H1 (cell line): Measurements from ENCODE around the gene ARID2. TPM values are rescaled to one million over a fixed set of nuclear protein-coding genes. Genes with fewer than 3 reads are reported as not detected.

Experiments
- CTCF ChIA-PET: fragments of 300-600 bp; sonication (Branson Sonifier 250); formaldehyde crosslinking; loops from one replicate; lab custom pipeline; 2021; ENCODE audit not compliant: partially characterized antibody; lab: Charles Lee
- POLR2A ChIA-PET: fragments of 300-600 bp; sonication (Branson Sonifier 250); formaldehyde crosslinking; loops from one replicate; lab custom pipeline; 2021; ENCODE audit warnings: inconsistent platforms; ENCODE audit not compliant: partially characterized antibody; lab: Charles Lee
- DNase-seq, 2 experiments: peaks; one replicate each; pipeline versions ENCODE4 v3.0.0 to v3.0.0-alpha.2; 2010 to 2022; ENCODE audit warnings: low spot score in 2 of 2, low read depth in 1 of 2, mixed read lengths in 1 of 2
- FAIRE-seq: peaks from 2 replicates; lab custom pipeline; 2011; peaks lifted over from hg19 to GRCh38; lab: Jason Lieb, UNC
- H2AFZ ChIP-seq: 2 replicates; pipeline ENCODE4 v1.8.1; 2012; ENCODE audit warnings: low read length, inconsistent platforms
- H2AK5ac ChIP-seq: 2 replicates; pipeline ENCODE4 v1.6.1; 2013; ENCODE audit warnings: low read depth, low read length
- H2BK120ac ChIP-seq: replicated peaks from 2 replicates; pipeline ENCODE3; 2013; ENCODE audit warnings: low read depth, low read length, inconsistent platforms
- H2BK12ac ChIP-seq: 2 replicates; pipeline ENCODE4 v1.6.1; 2013; ENCODE audit warnings: low read depth, low read length
- H2BK15ac ChIP-seq: 2 replicates; pipeline ENCODE4 v1.6.1; 2013; ENCODE audit warnings: low read length
- H2BK20ac ChIP-seq: 2 replicates; pipeline ENCODE4 v1.6.1; 2013; ENCODE audit warnings: low read length
- H2BK5ac ChIP-seq: 2 replicates; pipeline ENCODE4 v1.6.1; 2013; ENCODE audit warnings: low read depth, low read length
- H3K14ac ChIP-seq: 2 replicates; pipeline ENCODE4 v1.6.1; 2013; ENCODE audit warnings: inconsistent platforms; ENCODE audit not compliant: insufficient read length
- H3K18ac ChIP-seq: 2 replicates; pipeline ENCODE4 v1.6.1; 2013; ENCODE audit warnings: low read length; ENCODE audit errors: extremely low read depth
- H3K23ac ChIP-seq: 2 replicates; pipeline ENCODE4 v1.6.1; 2013; ENCODE audit warnings: inconsistent platforms; ENCODE audit not compliant: insufficient read length
- H3K23me2 ChIP-seq: 2 replicates; pipeline ENCODE4 v1.6.1; 2013; ENCODE audit warnings: low read depth, low read length
- H3K27ac ChIP-seq: 2 replicates; pipeline ENCODE4 v1.6.1; 2011; ENCODE audit warnings: low read depth, low read length, inconsistent platforms
- H3K27me3 ChIP-seq, 4 experiments: replicated peaks in 1 of 4; 1 replicate in 1 of 4; 2 replicates in 3 of 4; pipeline versions ENCODE4 v1.6.1 to v1.8.1; 2011 to 2013; ENCODE audit warnings: low read length in 3 of 4, mild to moderate bottlenecking in 3 of 4, inconsistent platforms in 2 of 4, mixed read lengths in 2 of 4, moderate library complexity in 1 of 4; ENCODE audit not compliant: control insufficient read depth in 3 of 4, insufficient read depth in 3 of 4; ENCODE audit errors: extremely low read depth in 1 of 4
- H3K36me3 ChIP-seq, 4 experiments: 2 replicates each; pipeline versions ENCODE4 v1.6.1 to v1.8.1; 2011 to 2013; ENCODE audit warnings: mild to moderate bottlenecking in 4 of 4, low read length in 3 of 4, moderate library complexity in 2 of 4, control low read depth in 1 of 4, inconsistent platforms in 1 of 4; ENCODE audit not compliant: insufficient read depth in 4 of 4, control insufficient read depth in 2 of 4
- H3K4ac ChIP-seq: replicated peaks from 2 replicates; pipeline ENCODE3; 2013; ENCODE audit warnings: low read length, low read depth, mixed read lengths, inconsistent platforms; ENCODE audit not compliant: insufficient read length
- H3K4me1 ChIP-seq, 4 experiments: replicated peaks in 1 of 4; 1 replicate in 1 of 4; 2 replicates in 3 of 4; pipeline versions ENCODE4 v1.6.1 to v1.8.1; 2011 to 2013; ENCODE audit warnings: low read length in 3 of 4, inconsistent platforms in 2 of 4, mixed read lengths in 1 of 4; ENCODE audit not compliant: insufficient read depth in 4 of 4, control insufficient read depth in 3 of 4
- H3K4me2 ChIP-seq, 2 experiments: 2 replicates each; pipeline versions ENCODE4 v1.6.1 to v1.8.1; 2011 to 2013; ENCODE audit warnings: low read depth in 2 of 2, low read length in 2 of 2, control low read depth in 1 of 2, inconsistent platforms in 1 of 2, mild to moderate bottlenecking in 1 of 2; ENCODE audit not compliant: insufficient read depth in 1 of 2
- H3K4me3 ChIP-seq, 4 experiments: fragments of 200-600, 300-600 bp in 1 of 4; sonication (generic), shearing (Covaris generic), sonication (Bioruptor Twin) in 1 of 4; 2 replicates each; pipeline versions ENCODE4 v1.5.1 to v1.8.1; 2011 to 2016; ENCODE audit warnings: low read length in 4 of 4, low read depth in 3 of 4, control low read depth in 2 of 4, inconsistent platforms in 2 of 4, mild to moderate bottlenecking in 2 of 4, mixed read lengths in 1 of 4, moderate library complexity in 1 of 4; ENCODE audit not compliant: insufficient read depth in 2 of 4; ENCODE audit errors: extremely low read depth in 1 of 4
- H3K56ac ChIP-seq: replicated peaks from 2 replicates; pipeline ENCODE3; 2013; ENCODE audit warnings: low read depth, mild to moderate bottlenecking, mixed read lengths, low read length, inconsistent platforms; ENCODE audit not compliant: insufficient read length
- H3K79me1 ChIP-seq: 2 replicates; pipeline ENCODE4 v1.6.1; 2013; ENCODE audit warnings: low read depth, low read length, control low read depth
- H3K79me2 ChIP-seq, 2 experiments: 2 replicates each; pipeline versions ENCODE4 v1.6.1 to v1.8.1; 2012 to 2013; ENCODE audit warnings: low read length in 2 of 2, mild to moderate bottlenecking in 2 of 2, inconsistent platforms in 1 of 2; ENCODE audit not compliant: insufficient read depth in 2 of 2, control insufficient read depth in 1 of 2
- H3K9ac ChIP-seq, 4 experiments: replicated peaks in 1 of 4; 1 replicate in 1 of 4; 2 replicates in 3 of 4; pipeline versions ENCODE4 v1.6.1 to v1.8.1; 2011 to 2013; ENCODE audit warnings: low read depth in 3 of 4, low read length in 3 of 4, control low read depth in 2 of 4, mild to moderate bottlenecking in 2 of 4, moderate library complexity in 2 of 4, inconsistent platforms in 1 of 4; ENCODE audit errors: extremely low read depth in 1 of 4
- H3K9me3 ChIP-seq, 2 experiments: 2 replicates each; pipeline versions ENCODE4 v1.6.1 to v1.8.1; 2012 to 2013; ENCODE audit warnings: mild to moderate bottlenecking in 2 of 2, moderate library complexity in 2 of 2, control low read depth in 1 of 2, inconsistent platforms in 1 of 2, low read depth in 1 of 2, low read length in 1 of 2, mixed read lengths in 1 of 2; ENCODE audit not compliant: insufficient read depth in 2 of 2
- H4K20me1 ChIP-seq, 2 experiments: replicated peaks in 1 of 2; 2 replicates each; pipeline versions ENCODE3 to v1.8.1; 2011 to 2013; ENCODE audit warnings: inconsistent platforms in 2 of 2, low read length in 2 of 2, mild to moderate bottlenecking in 1 of 2; ENCODE audit not compliant: insufficient read depth in 2 of 2, control insufficient read depth in 1 of 2
- H4K5ac ChIP-seq: 2 replicates; pipeline ENCODE4 v1.6.1; 2013; ENCODE audit warnings: low read length, low read depth, mixed read lengths, inconsistent platforms; ENCODE audit not compliant: insufficient read length
- H4K8ac ChIP-seq: 2 replicates; pipeline ENCODE4 v1.8.0; 2013; ENCODE audit warnings: mild to moderate bottlenecking, moderate library complexity, low read length, inconsistent platforms; ENCODE audit not compliant: insufficient read depth; ENCODE audit errors: extremely low read depth
- H4K91ac ChIP-seq: replicated peaks from 2 replicates; pipeline ENCODE3; 2013; ENCODE audit warnings: low read length, mixed read lengths, inconsistent platforms; ENCODE audit not compliant: insufficient read length
- CREB1 ChIP-seq: IDR thresholded peaks from 2 replicates; pipeline ENCODE4 v1.6.1; 2012; ENCODE audit warnings: inconsistent platforms
- E2F6 ChIP-seq: IDR thresholded peaks from 2 replicates; pipeline ENCODE4 v1.6.1; 2012; ENCODE audit warnings: inconsistent platforms
- NRF1 ChIP-seq: IDR thresholded peaks from 2 replicates; pipeline ENCODE4 v1.6.1; 2011; ENCODE audit warnings: mild to moderate bottlenecking, low read depth, low read length, improper control_type of control experiment
- WGBS, 2 experiments: shearing (Covaris generic) in 1 of 2; methylation state at CpG; one replicate each; pipeline versions ENCODE4 v1.1.6 to v1.1.7; 2013 to 2015; ENCODE audit warnings: low lambda C conversion rate in 2 of 2, mixed read lengths in 2 of 2, inconsistent platforms in 1 of 2, low coverage in 1 of 2, missing lambda C conversion rate in 1 of 2; ENCODE audit not compliant: insufficient replicate concordance in 2 of 2, insufficient coverage in 1 of 2, insufficient read length in 1 of 2; ENCODE audit errors: extremely low coverage in 1 of 2, missing lambda C conversion rate in 1 of 2; 5-methylcytosine and 5-hydroxymethylcytosine counted together
- polyA plus RNA-seq, 7 experiments: library from polyadenylated mRNA; depleted of rRNA in 3 of 7; stranded (reverse) in 5 of 7; unstranded in 2 of 7; fragments of >200 nt in 5 of 7; fragments of 200-250 nt in 2 of 7; gene quantifications; 1 replicate in 5 of 7; 2 replicates in 1 of 7; 4 replicates in 1 of 7; pipeline versions ENCODE4 v1.2.1 to v1.2.3, GENCODE V29; 2011 to 2013; ENCODE audit warnings: missing spikeins in 2 of 7, mixed read lengths in 2 of 7
- total RNA-seq: library from RNA; stranded (reverse); fragmentation: NEBNext Ultra II Directional; extraction: Animal tissue kit (Norgen Biotek cat#: 25700); gene quantifications from 2 replicates; pipeline ENCODE4 v1.2.1, GENCODE V29; 2021

The ARID2 gene
- total and polyA plus RNA-seq, 2 of the 8 experiments (the other 6 are each of a cell fraction or from before 2014, with no cell fraction given) = 32.0 to 45.2 TPM

DNA sequence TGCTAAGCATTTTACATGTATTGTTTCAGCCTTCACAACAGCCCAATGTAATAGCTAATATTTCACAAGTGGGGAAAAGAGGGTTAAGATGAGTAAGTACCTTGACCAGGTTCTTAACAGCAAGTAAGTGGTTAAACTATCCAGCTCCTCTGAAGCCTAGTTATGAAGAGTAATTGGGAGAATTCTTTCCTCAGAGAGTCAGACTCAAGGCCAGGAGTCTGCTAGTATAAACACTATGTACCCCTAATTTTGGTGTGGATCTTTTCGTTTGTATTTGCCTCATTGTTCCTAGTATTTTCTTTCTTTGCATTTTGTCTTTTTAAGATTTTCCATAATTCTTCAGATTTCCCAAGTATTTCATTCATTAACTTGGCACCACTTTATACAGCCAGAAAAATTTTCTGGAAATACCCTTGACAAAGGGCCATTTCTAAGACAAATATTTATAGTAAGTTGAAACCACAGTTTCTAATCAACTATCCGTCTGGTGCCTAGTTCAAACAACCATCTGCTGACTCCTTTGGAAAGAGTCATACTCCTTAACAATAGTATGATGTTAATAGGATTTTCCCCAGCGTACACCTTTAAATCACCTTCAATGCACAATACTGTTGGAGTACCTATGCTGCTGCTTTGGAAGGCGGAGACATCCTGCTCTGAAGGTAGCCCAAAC, 179.7 kb downstream of the ARID2 start:
- Histone ChIP-seq H2BK15ac (no peak overlapping the region), H3K4me3 (no peak overlapping the region), H3K56ac (no peak overlapping the region), H3K4ac (no peak overlapping the region), H2AK5ac (no peak overlapping the region), H3K36me3 (peaks cover 0 to 15% (median 6%) of the 10 kb centered on the region in 4 experiments; a peak in 4 of 8 replicates), H3K9ac (no peak overlapping the region), H3K79me2 (no peaks in the 10 kb centered on the region), H3K27ac (no peak overlapping the region), H3K79me1 (no peaks in the 10 kb centered on the region), H2BK120ac (no peak overlapping the region), H3K23me2 (no peaks in the 10 kb centered on the region), H4K91ac (no peak overlapping the region), H3K9me3 (no peaks in the 10 kb centered on the region), H2BK5ac (no peak overlapping the region), H3K23ac (no peak overlapping the region), H2BK12ac (no peak overlapping the region), H3K27me3 (no peaks in the 10 kb centered on the region), H3K4me2 (no peak overlapping the region), H4K5ac (no peak overlapping the region), H3K14ac (no peak overlapping the region), H2BK20ac (no peak overlapping the region), H4K20me1 (peaks cover 0 to 1% of the 10 kb centered on the region in 2 experiments), H3K4me1 (no peaks in the 10 kb centered on the region), H2AFZ (no peak overlapping the region), H4K8ac (no peak overlapping the region)
- 89% methylated on average over 4 of the region's 4 CpGs; no CpG with 5 or more reads in 1 of the 2 experiments for WGBS, 2 experiments
- POLR2A ChIA-PET = no interaction called here
- DNase-seq (no peak), FAIRE-seq (no peak)
- CTCF ChIA-PET = no interaction called here
- TF ChIP-seq CREB1 = no peak
- TF ChIP-seq NRF1 = no peak
- TF ChIP-seq E2F6 = no peak
- TF ChIP-seq, all 59 proteins: peak for 0
- H3K18ac ChIP-seq = no peak overlapping the region
